Neural cell (in vitro differentiated cells): ENCODE results near the gene XAF1. TPM values are rescaled to one million over a fixed set of nuclear protein-coding genes. Genes with fewer than 3 reads are reported as not detected.

Experiments used
- H2AFZ ChIP-seq: fragments of 200-600, 300-800 bp; sonication (generic), shearing (Covaris generic); 2 replicates; pipeline ENCODE4 v1.6.0; 2014; ENCODE audit warnings: low read depth, mild to moderate bottlenecking, antibody characterized with exemption, low read length, moderate library complexity
- H3F3A ChIP-seq: fragments of 200-600 bp; shearing (Covaris generic); 2 replicates; pipeline ENCODE4 v1.6.1; 2016; ENCODE audit warnings: mild to moderate bottlenecking, moderate library complexity, mixed read lengths, antibody characterized with exemption, low read length; ENCODE audit not compliant: insufficient read depth, poor library complexity, severe bottlenecking
- H3K27ac ChIP-seq: fragments of 200-600, 300-800 bp; sonication (generic), shearing (Covaris generic); 2 replicates; pipeline ENCODE4 v1.5.1; 2014; ENCODE audit warnings: mild to moderate bottlenecking, low read length, moderate library complexity
- H3K27me3 ChIP-seq: fragments of 300-800, 200-600 bp; sonication (generic), shearing (Covaris generic); 2 replicates; pipeline ENCODE4 v1.6.0; 2014; ENCODE audit warnings: mild to moderate bottlenecking, low read depth, low read length, moderate library complexity; ENCODE audit not compliant: insufficient read depth
- H3K36me3 ChIP-seq: fragments of 300-800, 200-600 bp; sonication (generic), shearing (Covaris generic); 2 replicates; pipeline ENCODE4 v1.5.1; 2014; ENCODE audit warnings: mild to moderate bottlenecking, antibody characterized with exemption, low read length, moderate library complexity; ENCODE audit not compliant: insufficient read depth
- H3K4me2 ChIP-seq: fragments of 300-800, 200-600 bp; sonication (generic), shearing (Covaris generic); 2 replicates; pipeline ENCODE4 v1.6.0; 2014; ENCODE audit warnings: mild to moderate bottlenecking, low read length
- H3K4me3 ChIP-seq: fragments of 300-800, 200-600 bp; sonication (generic), shearing (Covaris generic); 2 replicates; pipeline ENCODE4 v1.5.1; 2014; ENCODE audit warnings: mild to moderate bottlenecking, low read length, moderate library complexity
- H3K79me2 ChIP-seq: fragments of 200-600 bp; shearing (Covaris generic); replicated peaks from 2 replicates; pipeline ENCODE4 v1.6.0; 2014; ENCODE audit warnings: mild to moderate bottlenecking, low read length, moderate library complexity; ENCODE audit not compliant: insufficient read depth
- H3K9ac ChIP-seq: fragments of 300-800, 200-600 bp; sonication (generic), shearing (Covaris generic); 2 replicates; pipeline ENCODE4 v1.6.1; 2016; ENCODE audit warnings: mild to moderate bottlenecking, low read length, mixed read lengths
- H3K9me2 ChIP-seq: fragments of 200-600 bp; shearing (Covaris generic); 2 replicates; pipeline ENCODE4 v1.6.1; 2016; ENCODE audit warnings: mild to moderate bottlenecking, low read length, mixed read lengths; ENCODE audit not compliant: insufficient read depth
- H3K9me3 ChIP-seq: fragments of 200-600, 300-800 bp; sonication (generic), shearing (Covaris generic); 2 replicates; pipeline ENCODE4 v1.6.1; 2016; ENCODE audit warnings: mild to moderate bottlenecking, mixed run types, low read length, moderate library complexity, mixed read lengths
- H4K20me1 ChIP-seq: fragments of 200-600 bp; shearing (Covaris generic); 2 replicates; pipeline ENCODE4 v1.6.1; 2016; ENCODE audit warnings: mild to moderate bottlenecking, mixed run types; ENCODE audit not compliant: insufficient read depth
- CTCF ChIP-seq: fragments of 450-650 bp; IDR thresholded peaks from 2 replicates; pipeline ENCODE4 v1.5.1; 2014; ENCODE audit warnings: antibody characterized with exemption, mild to moderate bottlenecking, moderate library complexity; ENCODE audit not compliant: poor library complexity, severe bottlenecking
- EP300 ChIP-seq: fragments of 450-650 bp; conservative IDR thresholded peaks from 2 replicates; pipeline ENCODE4 v1.6.1; 2014; ENCODE audit warnings: antibody characterized with exemption, mild to moderate bottlenecking, moderate library complexity; ENCODE audit not compliant: poor library complexity, severe bottlenecking
- EZH2 ChIP-seq: fragments of 200-600, 300-800 bp; shearing (Covaris generic), sonication (generic); IDR thresholded peaks from 2 replicates; pipeline ENCODE4 v1.6.1; 2014; ENCODE audit warnings: antibody characterized with exemption, low read length, borderline replicate concordance, mild to moderate bottlenecking; ENCODE audit not compliant: insufficient read depth, poor library complexity, severe bottlenecking
- MXI1 ChIP-seq: fragments of 450-650 bp; conservative IDR thresholded peaks from 2 replicates; pipeline ENCODE4 v1.6.1; 2014; ENCODE audit warnings: antibody characterized with exemption, mild to moderate bottlenecking; ENCODE audit not compliant: poor library complexity, severe bottlenecking
- POLR2AphosphoS5 ChIP-seq: IDR thresholded peaks from 2 replicates; pipeline ENCODE4 v1.6.1; 2012
- RAD21 ChIP-seq: fragments of 450-650 bp; conservative IDR thresholded peaks from 2 replicates; pipeline ENCODE4 v1.6.1; 2014; ENCODE audit warnings: antibody characterized with exemption, mild to moderate bottlenecking, moderate library complexity
- REST ChIP-seq: IDR thresholded peaks from 2 replicates; pipeline ENCODE4 v1.6.1; 2012; ENCODE audit warnings: borderline replicate concordance
- SMC3 ChIP-seq: fragments of 450-650 bp; conservative IDR thresholded peaks from 2 replicates; pipeline ENCODE4 v1.6.1; 2014; ENCODE audit warnings: antibody characterized with exemption, mild to moderate bottlenecking, moderate library complexity; ENCODE audit not compliant: poor library complexity
- TAF1 ChIP-seq: IDR thresholded peaks from 2 replicates; pipeline ENCODE4 v1.6.1; 2012; ENCODE audit warnings: low read depth
- polyA plus RNA-seq: library from polyadenylated mRNA; depleted of rRNA; stranded (reverse); fragments of >200 nt; gene quantifications from 2 replicates; pipeline ENCODE4 v1.2.3, GENCODE V29; 2014

The XAF1 gene
- polyA plus RNA-seq, 1 donor from 2014 or later: not detected

GRCh38 chr17:6710317-6710716, 45.5 kb upstream of the XAF1 start:
- Histone ChIP-seq H3K9ac (no peak overlapping the region), H3K27ac (no peak overlapping the region), H3K36me3 (no peaks in the 10 kb centered on the region), H2AFZ (no peak overlapping the region), H3F3A (no peaks in the 10 kb centered on the region), H3K9me3 (peaks cover 6% of the 10 kb centered on the region), H3K79me2 (no peaks in the 10 kb centered on the region), H3K4me3 (no peak overlapping the region), H3K9me2 (no peaks in the 10 kb centered on the region), H3K4me2 (no peak overlapping the region), H3K27me3 (peaks cover 34% of the 10 kb centered on the region), H4K20me1 (no peaks in the 10 kb centered on the region)
- TF ChIP-seq SMC3 (no peak), CTCF (no peak), EP300 (no peak), POLR2AphosphoS5 (no peak), MXI1 (no peak), REST (no peak), TAF1 (no peak), EZH2 (no peak), RAD21 (no peak)

GRCh38 chr17:6711081-6711674, 44.7 kb upstream of the XAF1 start:
- no peaks in the 10 kb centered on the region for H3K9me2 ChIP-seq
- no peak overlapping the region for H3K4me2 ChIP-seq
- H3K9me3 ChIP-seq: peaks cover 6% of the 10 kb centered on the region
- no peaks in the 10 kb centered on the region for H3K36me3 ChIP-seq
- H3K79me2 ChIP-seq: no peaks in the 10 kb centered on the region
- no peak overlapping the region for H2AFZ ChIP-seq
- no peak for TF ChIP-seq MXI1
- TF ChIP-seq EP300: no peak
- no peak for TF ChIP-seq REST
- no peak for TF ChIP-seq CTCF
- TF ChIP-seq TAF1: no peak
- TF ChIP-seq EZH2: no peak
- no peak for TF ChIP-seq SMC3
- TF ChIP-seq POLR2AphosphoS5: no peak
- peaks cover 34% of the 10 kb centered on the region for H3K27me3 ChIP-seq
- no peak overlapping the region for H3K9ac ChIP-seq
- no peak overlapping the region for H3K4me3 ChIP-seq
- H3F3A ChIP-seq: no peaks in the 10 kb centered on the region
- no peaks in the 10 kb centered on the region for H4K20me1 ChIP-seq
- no peak overlapping the region for H3K27ac ChIP-seq
